Measurements from ENCODE around the gene POLR2F.

POLR2F gene

DNA sequence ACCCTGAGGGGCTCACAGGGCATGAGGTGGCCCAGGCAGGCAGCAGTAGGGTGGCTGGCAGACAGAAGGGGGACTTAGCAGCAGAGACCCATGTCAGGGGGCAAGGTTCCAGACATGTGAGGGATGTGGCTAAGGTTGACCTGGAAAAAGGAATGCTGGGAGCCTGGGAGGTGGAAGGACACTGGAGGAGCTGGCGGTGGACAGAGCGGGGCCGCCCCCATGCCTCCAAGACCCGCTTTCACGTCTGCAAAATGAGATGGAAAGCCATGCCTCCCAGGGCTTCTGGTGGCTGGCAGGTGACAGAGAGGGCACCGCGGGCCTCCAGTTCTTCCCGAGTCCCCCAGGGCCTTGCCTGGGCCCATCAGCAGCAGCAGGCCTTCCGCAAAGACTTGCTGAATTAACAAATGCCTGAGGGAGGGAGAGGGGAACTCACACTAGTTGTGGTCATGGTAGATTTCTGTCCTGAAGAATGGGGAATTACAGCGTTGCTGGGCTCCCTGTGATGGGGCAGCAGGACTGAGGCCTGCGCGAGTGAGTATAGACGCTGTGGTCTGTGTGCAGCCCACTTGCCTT is 53.9 kb downstream of the POLR2F start:
- no peaks in the 10 kb centered on the region for H3K9me3 Mint-ChIP-seq
- no peak overlapping the region for H3K27ac Mint-ChIP-seq
- H3K4me3 Mint-ChIP-seq: no peak overlapping the region
- no peaks in the 10 kb centered on the region for H3K36me3 Mint-ChIP-seq (ENCODE audit: low read depth)
- TF ChIP-seq, protein P1, sequence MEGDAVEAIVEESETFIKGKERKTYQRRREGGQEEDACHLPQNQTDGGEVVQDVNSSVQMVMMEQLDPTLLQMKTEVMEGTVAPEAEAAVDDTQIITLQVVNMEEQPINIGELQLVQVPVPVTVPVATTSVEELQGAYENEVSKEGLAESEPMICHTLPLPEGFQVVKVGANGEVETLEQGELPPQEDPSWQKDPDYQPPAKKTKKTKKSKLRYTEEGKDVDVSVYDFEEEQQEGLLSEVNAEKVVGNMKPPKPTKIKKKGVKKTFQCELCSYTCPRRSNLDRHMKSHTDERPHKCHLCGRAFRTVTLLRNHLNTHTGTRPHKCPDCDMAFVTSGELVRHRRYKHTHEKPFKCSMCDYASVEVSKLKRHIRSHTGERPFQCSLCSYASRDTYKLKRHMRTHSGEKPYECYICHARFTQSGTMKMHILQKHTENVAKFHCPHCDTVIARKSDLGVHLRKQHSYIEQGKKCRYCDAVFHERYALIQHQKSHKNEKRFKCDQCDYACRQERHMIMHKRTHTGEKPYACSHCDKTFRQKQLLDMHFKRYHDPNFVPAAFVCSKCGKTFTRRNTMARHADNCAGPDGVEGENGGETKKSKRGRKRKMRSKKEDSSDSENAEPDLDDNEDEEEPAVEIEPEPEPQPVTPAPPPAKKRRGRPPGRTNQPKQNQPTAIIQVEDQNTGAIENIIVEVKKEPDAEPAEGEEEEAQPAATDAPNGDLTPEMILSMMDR (IDR thresholded peaks at IDR 0.05; ENCODE audit: unreplicated experiment in 3 of 3): no peak
- H3K4me1 Mint-ChIP-seq: no peaks in the 10 kb centered on the region
- H3K27me3 Mint-ChIP-seq (ENCODE audit: low read depth): peaks cover 4% of the 10 kb centered on the region

DNA sequence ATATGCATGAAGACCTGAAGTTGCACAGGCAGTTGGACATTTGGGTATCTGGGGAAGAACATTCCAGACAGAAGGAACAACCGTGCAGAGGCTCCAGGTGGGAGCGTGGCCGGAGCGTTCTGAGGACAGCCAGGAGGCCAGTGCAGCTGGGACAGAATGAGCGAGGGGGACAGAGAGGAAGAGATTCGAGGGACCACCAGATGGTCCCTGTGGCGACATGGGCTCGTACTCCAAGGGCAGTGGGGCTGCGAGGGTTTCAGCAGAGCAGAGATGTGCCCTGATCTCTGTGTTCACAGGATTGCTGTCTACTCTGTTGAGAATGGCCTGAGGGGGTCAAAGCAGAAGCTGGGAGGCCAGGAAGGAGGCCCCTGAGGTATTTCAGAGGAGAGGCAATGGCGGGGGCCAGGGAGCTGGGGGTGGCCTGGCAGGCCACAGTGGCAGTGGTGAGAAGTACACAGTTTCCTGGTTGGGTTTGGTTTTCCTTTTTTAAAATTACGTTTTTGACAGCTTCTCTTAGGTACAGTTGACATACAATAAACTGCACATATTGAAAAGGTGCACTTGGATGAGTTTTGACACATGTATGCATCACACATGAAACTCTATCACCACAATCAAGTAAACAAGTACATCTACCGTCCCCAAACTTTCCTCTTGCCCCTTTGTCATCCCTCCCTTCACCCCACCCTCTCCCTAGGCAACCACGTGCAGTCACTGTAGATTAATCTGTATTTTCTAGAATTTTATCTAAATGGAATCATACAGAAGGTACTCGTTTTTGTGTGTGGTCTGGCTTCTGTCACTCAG is 55.7 kb downstream of the POLR2F start:
- no peak overlapping the region for H3K27ac Mint-ChIP-seq
- H3K36me3 Mint-ChIP-seq (ENCODE audit: low read depth): no peaks in the 10 kb centered on the region
- TF ChIP-seq, protein P1 (IDR thresholded peaks at IDR 0.05; ENCODE audit: unreplicated experiment in 3 of 3): no peak
- no peak overlapping the region for H3K4me3 Mint-ChIP-seq
- no peaks in the 10 kb centered on the region for H3K4me1 Mint-ChIP-seq
- peaks cover 4% of the 10 kb centered on the region for H3K27me3 Mint-ChIP-seq (ENCODE audit: low read depth)
- no peaks in the 10 kb centered on the region for H3K9me3 Mint-ChIP-seq

DNA sequence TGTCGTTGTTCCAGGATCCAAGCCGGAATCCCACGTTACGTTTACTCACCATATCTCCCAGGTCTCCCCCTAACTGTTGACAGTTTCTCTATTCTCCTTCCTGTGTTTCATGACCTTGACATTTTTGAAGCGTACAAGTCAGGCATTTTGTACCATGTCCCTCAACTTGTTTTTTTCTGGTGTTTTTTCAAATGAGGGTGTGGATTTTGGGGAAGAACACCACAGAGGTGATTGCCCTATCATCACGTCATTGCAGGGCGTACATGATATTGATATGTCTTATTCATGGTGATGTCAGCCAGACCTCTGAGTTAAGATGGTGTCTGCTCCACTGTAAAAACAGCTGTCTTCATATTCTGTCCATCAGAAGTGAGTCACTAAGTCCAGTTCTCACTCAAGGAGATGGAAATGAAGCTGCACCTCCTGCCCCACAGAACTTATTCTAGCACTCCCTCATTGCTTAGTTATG is 59.1 kb downstream of the POLR2F start:
- Mint-ChIP-seq H3K9me3 (peaks cover 5% of the 10 kb centered on the region), H3K36me3 (ENCODE audit: low read depth) (no peaks in the 10 kb centered on the region), H3K27ac (no peak overlapping the region), H3K4me1 (peaks cover 10% of the 10 kb centered on the region), H3K27me3 (ENCODE audit: low read depth) (peaks cover 4% of the 10 kb centered on the region), H3K4me3 (no peak overlapping the region)
- TF ChIP-seq, protein P1 (IDR thresholded peaks at IDR 0.05; ENCODE audit: unreplicated experiment in 3 of 3): no peak

DNA sequence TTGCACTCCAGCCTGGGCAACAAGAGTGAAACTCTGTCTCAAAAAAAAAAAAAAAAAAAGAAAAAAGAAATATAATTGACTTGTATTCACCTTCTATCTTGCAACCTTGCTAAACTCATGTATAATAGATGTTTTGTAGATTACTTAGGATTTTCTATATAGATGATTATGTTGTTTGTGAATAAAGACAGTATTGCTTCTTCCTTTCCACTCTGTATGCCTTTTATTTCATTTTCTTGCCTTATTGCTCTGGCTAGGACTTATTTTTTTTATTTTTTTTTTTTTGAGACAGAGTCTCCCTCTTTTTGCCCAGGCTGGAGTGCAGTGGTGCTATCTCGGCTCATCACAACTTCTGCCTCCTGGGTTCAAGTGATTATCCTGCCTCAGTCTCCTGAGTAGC is 60.6 kb downstream of the POLR2F start:
- Mint-ChIP-seq H3K27me3 (ENCODE audit: low read depth) (no peaks in the 10 kb centered on the region), H3K9me3 (peaks cover 5% of the 10 kb centered on the region), H3K36me3 (ENCODE audit: low read depth) (no peaks in the 10 kb centered on the region), H3K4me3 (no peak overlapping the region), H3K4me1 (peaks cover 17% of the 10 kb centered on the region), H3K27ac (no peak overlapping the region)
- TF ChIP-seq, protein P1 (IDR thresholded peaks at IDR 0.05; ENCODE audit: unreplicated experiment in 3 of 3): no peak

DNA sequence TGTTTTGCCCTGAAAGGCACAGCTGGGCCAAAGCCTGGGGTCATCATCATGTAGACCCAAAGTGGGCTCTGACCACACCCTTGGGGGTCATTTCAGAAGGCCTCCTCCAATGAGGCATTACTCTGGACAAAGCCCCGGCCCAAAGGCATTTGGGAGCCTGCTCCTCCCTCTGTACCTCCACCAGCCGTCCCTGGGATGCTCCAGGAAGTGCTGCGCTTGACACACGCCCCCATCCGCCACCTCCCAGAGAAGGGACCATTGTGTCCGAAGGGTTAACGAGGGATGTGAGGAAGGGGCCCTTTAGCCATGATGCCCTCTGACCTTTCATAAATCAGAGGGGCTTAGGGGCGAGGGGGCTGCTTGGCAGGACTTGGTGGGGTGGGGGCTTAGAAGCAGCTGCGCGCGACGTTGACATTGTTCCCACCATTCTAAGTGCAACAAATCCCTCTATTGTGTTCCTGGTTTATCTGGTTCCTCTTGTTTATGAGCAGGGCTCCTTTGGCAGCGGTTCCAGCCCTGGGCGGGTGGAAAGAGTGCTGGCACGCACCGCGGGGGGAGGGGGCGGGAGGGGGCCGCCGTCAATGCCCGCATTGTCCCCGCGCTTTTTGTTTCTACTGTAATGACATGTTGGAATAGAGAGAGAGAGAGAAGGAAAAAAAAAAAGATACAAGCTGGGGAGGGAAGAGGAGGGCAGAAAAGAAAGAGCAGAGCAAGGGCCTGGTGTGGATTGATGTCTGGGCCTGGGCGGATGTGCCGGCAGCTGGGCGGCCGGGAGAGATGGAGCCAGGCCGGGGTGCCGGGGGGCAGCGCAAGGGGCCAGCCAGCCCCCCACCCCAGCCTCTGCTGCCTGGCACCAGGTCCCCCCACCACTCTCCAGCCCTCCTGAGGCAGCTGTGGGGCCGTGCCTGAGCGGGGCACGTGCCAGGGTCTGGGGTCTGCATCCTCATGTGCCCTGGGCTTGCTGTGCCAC is 63.0 kb downstream of the POLR2F start:
- TF ChIP-seq, protein P1 (IDR thresholded peaks at IDR 0.05; ENCODE audit: unreplicated experiment in 3 of 3): no peak
- Mint-ChIP-seq H3K36me3 (ENCODE audit: low read depth) (no peaks in the 10 kb centered on the region), H3K27ac (peak overlapping the region in 2 of 3 experiments; percentile 5 to 76), H3K4me1 (peaks cover 26% of the 10 kb centered on the region), H3K27me3 (ENCODE audit: low read depth) (no peaks in the 10 kb centered on the region), H3K4me3 (no peak overlapping the region), H3K9me3 (peaks cover 5% of the 10 kb centered on the region)
